ENCODE measurements around the gene IL22RA2. TPM values are rescaled to one million over a fixed set of nuclear protein-coding genes. Genes with fewer than 3 reads are reported as not detected.

The IL22RA2 gene
- total RNA-seq, 1 experiment from 2014 or later, result not detected

DNA sequence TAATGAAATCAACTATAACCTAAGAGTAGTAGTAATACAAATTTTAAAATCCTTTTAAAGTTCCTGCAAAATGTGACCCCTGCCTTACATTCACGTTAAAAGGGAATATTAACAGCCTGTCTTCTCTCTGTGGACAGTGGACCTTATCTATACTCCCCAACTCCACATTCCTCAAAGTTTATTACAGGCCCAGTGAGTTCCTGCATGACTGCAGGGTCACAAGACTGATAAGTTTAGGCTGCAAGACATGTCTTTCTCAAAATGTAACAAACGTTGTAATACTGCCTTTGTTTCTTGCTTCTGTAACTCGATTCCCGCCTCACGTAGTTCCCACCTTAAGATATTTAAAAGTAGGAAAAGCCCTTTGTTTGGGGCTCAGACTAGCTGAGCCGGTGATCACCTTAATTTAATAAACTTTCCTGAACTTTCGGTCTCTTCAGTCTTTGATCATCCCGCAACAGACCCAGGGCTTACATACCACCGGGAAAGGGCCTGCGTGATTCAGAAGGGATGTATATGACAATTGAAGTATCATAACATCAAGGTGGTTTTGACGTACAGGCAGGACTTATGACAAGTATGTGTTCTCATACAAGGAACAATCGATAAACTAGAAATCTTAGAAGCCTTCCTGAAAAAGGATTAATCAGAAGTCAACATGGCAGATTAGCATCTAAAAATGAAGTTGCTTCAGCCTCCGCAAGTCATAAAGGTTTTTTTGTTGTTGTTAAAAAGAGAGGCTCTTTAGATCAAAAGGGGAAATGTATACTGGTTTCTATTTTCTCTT, 3.0 kb downstream of the IL22RA2 start:
- Histone ChIP-seq H3K27me3 (replicated peaks) (no peaks in the 10 kb centered on the region; the same call in 1 of the 2 replicates), H3K4me3 (no peak overlapping the region), H3K27ac (no peak overlapping the region), H3K36me3 (no peaks in the 10 kb centered on the region), H3K4me1 (replicated peaks) (no peaks in the 10 kb centered on the region), H3K9me3 (replicated peaks) (no peaks in the 10 kb centered on the region)
- DNase-seq (ENCODE audit: low read depth in 1 of 2, low spot score in 2 of 2), result no peak

DNA sequence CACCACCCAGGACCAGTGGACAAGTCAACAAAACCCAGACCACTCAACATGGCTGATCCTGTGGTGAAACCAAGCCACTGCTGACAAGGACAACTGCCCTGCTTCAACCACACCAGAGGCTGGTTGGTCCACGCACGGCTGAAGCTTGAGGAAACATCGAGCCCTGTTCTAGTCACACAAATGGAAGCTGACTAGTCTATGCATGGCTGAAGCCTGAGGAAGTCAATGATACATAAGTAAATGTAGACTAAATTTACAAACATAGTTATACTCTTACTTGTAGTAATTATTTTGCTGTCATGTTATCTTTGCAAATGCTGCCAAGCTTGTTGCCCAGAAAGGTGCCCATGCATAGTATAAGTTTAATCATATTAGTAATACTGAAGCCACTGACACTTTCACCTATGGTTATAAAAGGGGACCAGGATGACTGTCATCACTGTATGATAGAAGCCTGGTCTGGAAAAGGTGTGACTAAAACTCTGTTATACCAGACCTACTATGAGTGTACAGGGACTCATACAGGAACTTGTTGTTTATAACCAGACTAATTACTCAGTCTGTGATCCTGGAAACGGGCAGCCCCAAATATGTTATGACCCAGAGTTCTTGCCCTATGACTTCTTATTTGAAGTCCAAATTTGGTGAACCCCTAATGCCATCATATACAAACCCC, 5.6 kb downstream of the IL22RA2 start:
- H3K4me1 ChIP-seq (replicated peaks), result no peaks in the 10 kb centered on the region
- no peak for DNase-seq (ENCODE audit: low read depth in 1 of 2, low spot score in 2 of 2)
- no peaks in the 10 kb centered on the region for H3K36me3 ChIP-seq
- H3K27me3 ChIP-seq (replicated peaks), result no peaks in the 10 kb centered on the region; the same call in 1 of the 2 replicates
- no peak overlapping the region for H3K4me3 ChIP-seq
- no peak overlapping the region for H3K27ac ChIP-seq
- no peaks in the 10 kb centered on the region for H3K9me3 ChIP-seq (replicated peaks)

DNA sequence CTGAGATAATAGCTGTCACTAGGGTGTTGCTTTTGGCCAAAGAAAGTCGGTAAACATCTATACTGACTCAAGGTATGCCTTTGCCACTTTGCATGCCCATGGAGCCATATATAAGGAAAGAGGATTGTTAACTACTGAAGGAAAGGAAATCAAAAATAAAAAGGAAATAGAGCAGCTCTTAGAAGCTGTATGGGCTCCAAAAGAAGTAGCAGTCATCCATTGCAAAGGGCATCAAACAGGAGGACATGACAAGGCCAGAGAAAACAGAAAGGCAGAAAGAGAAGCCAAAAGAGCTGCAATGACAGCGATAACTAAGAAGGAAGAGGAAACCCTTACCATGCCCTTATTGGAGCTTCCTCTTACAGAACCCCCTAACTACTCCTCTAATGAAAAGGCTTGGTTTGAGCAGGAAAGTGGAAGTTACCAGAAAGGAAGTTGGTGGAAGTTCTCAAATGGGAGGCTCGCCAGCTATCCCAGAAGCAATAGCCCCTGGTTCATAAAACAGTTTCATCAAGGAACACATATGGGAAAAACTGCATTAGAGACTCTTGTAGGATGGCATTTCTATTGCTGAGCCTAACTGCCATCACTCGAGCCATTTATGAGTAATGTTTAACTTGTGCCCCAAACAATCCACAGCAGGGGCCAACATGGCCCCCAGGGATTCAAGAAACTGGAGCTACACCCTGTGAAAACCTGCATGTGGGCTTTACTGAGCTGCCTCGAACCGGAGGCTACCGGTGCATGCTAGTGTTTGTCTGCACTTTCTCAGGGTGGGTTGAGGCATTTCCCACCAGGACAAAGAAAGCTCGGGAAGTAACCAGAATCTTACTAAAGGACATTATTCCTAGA, 7.0 kb downstream of the IL22RA2 start:
- H3K36me3 ChIP-seq, result no peaks in the 10 kb centered on the region
- H3K4me3 ChIP-seq, result no peak overlapping the region
- H3K27ac ChIP-seq, result no peak overlapping the region
- DNase-seq (ENCODE audit: low read depth in 1 of 2, low spot score in 2 of 2), result no peak
- H3K4me1 ChIP-seq (replicated peaks), result no peaks in the 10 kb centered on the region
- H3K27me3 ChIP-seq (replicated peaks), result no peaks in the 10 kb centered on the region; the same call in 1 of the 2 replicates
- H3K9me3 ChIP-seq (replicated peaks), result no peaks in the 10 kb centered on the region

DNA sequence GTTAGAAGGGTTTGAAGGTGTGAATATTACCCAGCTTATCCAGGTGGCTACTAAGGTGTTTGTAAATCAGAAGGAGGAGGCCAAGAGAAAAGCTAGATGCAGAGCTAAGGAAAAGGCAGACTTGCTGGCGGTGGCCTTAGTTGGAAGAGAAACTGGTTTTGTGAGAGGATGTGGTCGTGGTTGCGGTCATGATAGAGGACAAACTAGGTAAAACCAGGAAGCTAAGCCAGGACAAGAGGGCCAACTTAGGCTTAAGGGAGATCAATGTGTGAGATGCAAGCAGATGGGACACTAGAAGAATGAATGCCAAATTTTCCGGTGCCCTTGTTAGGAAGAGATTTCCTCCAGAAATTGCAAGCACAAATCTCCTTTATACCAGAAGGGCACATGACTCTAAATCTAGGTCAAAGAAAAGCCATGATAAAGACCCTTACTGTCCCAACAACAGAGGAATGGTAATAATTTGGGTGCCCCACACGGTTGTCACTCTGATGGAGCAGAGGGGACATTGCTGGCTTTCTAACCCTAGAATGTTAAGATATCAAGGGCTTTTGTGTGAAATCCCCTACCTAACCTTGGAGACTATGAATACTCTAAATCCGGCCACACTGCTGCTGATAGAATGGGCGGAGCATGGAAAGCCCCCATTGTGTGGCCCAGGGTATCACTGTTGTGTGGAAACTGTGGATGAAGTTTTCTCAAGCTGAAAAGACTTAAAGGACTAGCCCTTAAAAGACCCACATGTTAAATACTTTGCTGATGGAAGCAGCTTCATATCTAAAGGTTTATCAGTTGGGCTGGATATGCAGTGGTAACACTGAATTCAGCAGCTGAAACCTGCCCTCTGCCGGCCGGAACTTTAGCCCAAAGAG, 7.8 kb downstream of the IL22RA2 start:
- Histone ChIP-seq H3K4me1 (replicated peaks) (no peaks in the 10 kb centered on the region; the same call in 1 of the 2 replicates), H3K27me3 (replicated peaks) (no peaks in the 10 kb centered on the region; the same call in 1 of the 2 replicates), H3K9me3 (replicated peaks) (no peaks in the 10 kb centered on the region), H3K4me3 (no peak overlapping the region), H3K27ac (no peak overlapping the region), H3K36me3 (no peaks in the 10 kb centered on the region)
- DNase-seq (ENCODE audit: low read depth in 1 of 2, low spot score in 2 of 2), result no peak

DNA sequence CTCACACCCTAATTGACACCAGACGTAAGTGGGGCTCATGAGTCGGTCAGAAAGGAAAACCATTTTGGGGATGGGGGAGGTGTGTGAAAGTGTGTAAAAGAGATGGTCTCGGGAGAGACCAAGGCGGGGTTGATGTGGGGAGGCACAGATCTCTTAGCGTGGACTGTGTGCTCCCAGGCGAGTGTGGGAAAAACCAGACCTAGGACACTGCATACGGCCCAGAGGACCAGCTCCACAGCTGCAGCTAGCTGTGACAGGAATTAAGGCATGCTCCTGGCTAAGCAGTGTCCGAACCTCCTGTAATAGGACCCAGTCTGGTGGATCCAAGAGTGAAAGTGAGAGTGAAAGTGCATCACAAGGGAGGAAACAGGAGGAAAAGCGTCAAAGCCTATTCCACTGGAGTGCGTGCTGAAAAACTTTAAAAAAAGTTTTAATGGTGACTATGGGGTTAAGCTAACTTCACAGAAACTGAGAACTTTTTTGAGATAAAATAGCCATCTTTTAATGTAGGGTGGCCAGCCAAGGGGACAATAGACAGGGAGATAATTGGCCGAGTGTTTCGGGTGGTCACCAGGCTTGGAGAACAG, 9.6 kb downstream of the IL22RA2 start:
- no peaks in the 10 kb centered on the region for H3K9me3 ChIP-seq (replicated peaks)
- no peak overlapping the region for H3K4me3 ChIP-seq
- H3K27ac ChIP-seq, result no peak overlapping the region
- no peak for DNase-seq (ENCODE audit: low read depth in 1 of 2, low spot score in 2 of 2)
- H3K27me3 ChIP-seq (replicated peaks), result no peaks in the 10 kb centered on the region
- no peaks in the 10 kb centered on the region; the same call in 1 of the 2 replicates for H3K4me1 ChIP-seq (replicated peaks)
- no peaks in the 10 kb centered on the region for H3K36me3 ChIP-seq

DNA sequence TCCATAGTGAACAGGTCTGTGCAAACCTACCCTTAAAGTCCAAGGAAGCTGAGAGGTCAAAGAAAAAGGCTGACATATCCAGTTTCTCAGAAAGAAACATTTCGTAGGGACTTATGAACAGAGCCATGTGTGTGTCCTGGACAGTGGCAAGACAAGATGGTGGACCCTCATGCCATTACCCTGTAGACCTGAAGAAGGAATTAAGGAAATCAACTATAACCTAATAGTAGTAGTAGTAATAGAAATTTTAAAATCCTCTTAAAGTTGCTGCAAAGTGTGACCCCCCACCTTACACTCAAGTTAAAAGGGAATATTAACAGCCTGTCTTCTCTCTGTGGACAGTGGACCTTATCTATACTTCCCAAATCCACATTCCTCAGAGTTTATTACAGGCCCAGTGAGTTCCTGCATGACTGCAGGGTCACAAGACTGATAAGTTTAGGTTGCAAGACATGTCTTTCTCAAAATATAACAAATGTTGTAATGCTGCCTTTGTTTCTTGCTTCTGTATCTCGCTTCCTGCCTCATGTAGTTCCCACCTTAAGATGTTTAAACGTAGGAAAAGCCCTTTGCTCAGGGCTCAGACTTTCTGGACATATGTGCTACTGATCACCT, 10.6 kb downstream of the IL22RA2 start:
- Histone ChIP-seq H3K9me3 (replicated peaks) (no peaks in the 10 kb centered on the region), H3K4me3 (no peak overlapping the region), H3K27ac (no peak overlapping the region), H3K27me3 (replicated peaks) (no peaks in the 10 kb centered on the region), H3K4me1 (replicated peaks) (no peaks in the 10 kb centered on the region; the same call in 1 of the 2 replicates), H3K36me3 (no peaks in the 10 kb centered on the region)
- DNase-seq (ENCODE audit: low read depth in 1 of 2, low spot score in 2 of 2), result no peak

DNA sequence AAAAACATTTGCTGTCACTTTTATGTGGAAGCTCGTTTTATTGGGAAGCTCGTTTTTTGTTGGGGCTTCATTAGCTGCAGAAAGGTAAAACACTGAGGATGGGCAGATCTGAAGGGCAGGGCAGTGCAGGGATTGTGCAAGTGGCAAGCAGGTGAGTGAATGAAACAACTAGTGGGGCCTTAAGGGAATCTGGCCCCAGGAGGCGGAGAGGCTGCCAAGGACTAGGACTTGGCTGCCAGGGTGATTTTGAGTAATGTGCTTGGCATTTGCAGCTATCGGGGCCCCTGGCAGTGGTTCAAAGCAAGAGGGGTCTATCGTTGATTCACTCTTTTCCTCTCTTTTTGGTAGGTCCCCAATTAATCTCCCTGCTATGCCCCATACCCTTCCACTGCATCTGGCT, 11.5 kb downstream of the IL22RA2 start:
- no peaks in the 10 kb centered on the region for H3K27me3 ChIP-seq (replicated peaks)
- no peak for DNase-seq (ENCODE audit: low read depth in 1 of 2, low spot score in 2 of 2)
- H3K9me3 ChIP-seq (replicated peaks), result no peaks in the 10 kb centered on the region
- H3K36me3 ChIP-seq, result no peaks in the 10 kb centered on the region
- no peak overlapping the region for H3K4me3 ChIP-seq
- no peak overlapping the region for H3K27ac ChIP-seq
- no peaks in the 10 kb centered on the region; the same call in 1 of the 2 replicates for H3K4me1 ChIP-seq (replicated peaks)

DNA sequence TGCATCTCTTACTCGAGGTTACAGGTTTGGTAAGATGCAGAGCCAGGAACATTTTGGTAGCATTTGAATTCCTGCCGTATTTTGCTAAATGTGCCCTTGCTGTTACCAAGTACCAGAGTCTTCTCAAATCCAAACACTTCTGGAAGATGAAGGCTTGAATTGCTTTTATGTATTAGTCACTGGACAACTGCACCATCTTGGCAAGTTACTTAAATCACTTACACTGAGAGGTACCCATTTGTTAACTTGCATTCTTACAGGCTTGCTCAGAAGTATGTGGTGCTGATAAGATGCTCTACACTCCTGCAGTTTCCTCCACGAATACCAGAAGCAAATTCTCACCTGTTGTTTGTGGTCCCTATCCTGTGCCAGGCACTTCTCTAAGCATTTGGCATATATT, 12.7 kb downstream of the IL22RA2 start:
- Histone ChIP-seq H3K4me3 (no peak overlapping the region), H3K4me1 (replicated peaks) (no peaks in the 10 kb centered on the region; the same call in 1 of the 2 replicates), H3K36me3 (no peaks in the 10 kb centered on the region), H3K9me3 (replicated peaks) (no peaks in the 10 kb centered on the region), H3K27ac (no peak overlapping the region), H3K27me3 (replicated peaks) (no peaks in the 10 kb centered on the region)
- no peak for DNase-seq (ENCODE audit: low read depth in 1 of 2, low spot score in 2 of 2)

DNA sequence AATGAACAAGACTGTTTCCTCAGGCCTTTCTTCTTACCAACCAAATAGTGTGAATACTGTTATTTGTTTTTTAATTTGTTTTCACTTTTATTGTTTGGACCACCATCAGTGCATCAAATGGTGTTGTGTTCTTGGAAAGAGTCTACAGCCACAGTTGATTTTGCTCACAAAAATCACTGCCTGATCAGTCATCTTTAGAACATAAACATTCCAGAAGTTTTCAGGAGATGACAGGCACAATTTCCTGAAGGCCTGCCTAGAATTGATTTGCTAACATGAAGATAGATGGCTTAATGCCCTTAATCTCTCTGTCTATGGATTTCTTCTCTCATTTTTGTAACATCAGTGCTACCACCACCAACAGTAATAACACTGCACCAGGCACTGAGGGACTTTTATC, 13.5 kb downstream of the IL22RA2 start:
- Histone ChIP-seq H3K27me3 (replicated peaks) (no peaks in the 10 kb centered on the region), H3K4me1 (replicated peaks) (no peaks in the 10 kb centered on the region; the same call in 1 of the 2 replicates), H3K4me3 (no peak overlapping the region), H3K9me3 (replicated peaks) (no peaks in the 10 kb centered on the region), H3K36me3 (no peaks in the 10 kb centered on the region), H3K27ac (no peak overlapping the region)
- no peak for DNase-seq (ENCODE audit: low read depth in 1 of 2, low spot score in 2 of 2)

DNA sequence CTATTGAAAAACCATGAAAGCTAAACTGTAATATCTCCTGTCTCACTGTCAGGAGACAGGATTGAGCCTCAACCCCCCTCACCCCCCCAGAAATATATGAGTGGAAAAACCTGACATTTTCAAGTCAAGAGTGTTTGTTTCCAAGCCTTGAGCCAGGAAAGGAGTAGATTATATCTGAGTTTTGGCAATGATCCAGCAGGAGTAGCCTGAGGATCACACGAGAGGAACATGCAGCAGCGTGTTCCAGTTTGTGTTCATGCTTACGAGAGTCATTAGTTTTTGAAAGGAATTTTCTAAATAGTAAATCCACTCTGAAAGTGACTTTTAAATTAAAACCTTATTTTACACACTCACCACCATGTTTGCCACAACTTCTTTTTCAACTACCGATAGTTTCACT, 15.8 kb downstream of the IL22RA2 start:
- Histone ChIP-seq H3K4me1 (replicated peaks) (no peaks in the 10 kb centered on the region; the same call in 1 of the 2 replicates), H3K4me3 (no peak overlapping the region), H3K36me3 (no peaks in the 10 kb centered on the region), H3K9me3 (replicated peaks) (no peaks in the 10 kb centered on the region), H3K27me3 (replicated peaks) (no peaks in the 10 kb centered on the region), H3K27ac (no peak overlapping the region)
- no peak for DNase-seq (ENCODE audit: low read depth in 1 of 2, low spot score in 2 of 2)

DNA sequence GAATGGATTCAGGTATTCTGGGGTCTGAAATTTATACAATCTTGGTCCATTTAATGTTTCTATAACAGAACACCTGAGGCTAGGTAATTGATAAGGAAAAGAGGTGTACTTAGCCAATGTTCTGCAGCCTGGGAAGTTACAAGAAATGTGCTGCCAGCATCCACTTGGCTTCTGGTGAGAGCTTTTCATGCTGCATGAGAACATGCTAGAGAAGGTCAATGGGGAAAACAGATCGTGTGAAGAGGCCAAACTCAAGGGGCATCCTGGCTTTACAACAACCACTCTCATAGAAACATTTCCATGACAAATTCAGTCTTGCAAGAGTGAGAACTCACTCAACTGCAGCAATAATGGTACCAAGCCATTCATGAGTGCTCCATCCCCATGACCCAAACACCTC, 16.8 kb downstream of the IL22RA2 start:
- H3K27me3 ChIP-seq (replicated peaks), result no peaks in the 10 kb centered on the region
- no peaks in the 10 kb centered on the region; the same call in 1 of the 2 replicates for H3K4me1 ChIP-seq (replicated peaks)
- no peak overlapping the region for H3K4me3 ChIP-seq
- H3K36me3 ChIP-seq, result no peaks in the 10 kb centered on the region
- H3K9me3 ChIP-seq (replicated peaks), result no peaks in the 10 kb centered on the region
- H3K27ac ChIP-seq, result no peak overlapping the region
- no peak for DNase-seq (ENCODE audit: low read depth in 1 of 2, low spot score in 2 of 2)

DNA sequence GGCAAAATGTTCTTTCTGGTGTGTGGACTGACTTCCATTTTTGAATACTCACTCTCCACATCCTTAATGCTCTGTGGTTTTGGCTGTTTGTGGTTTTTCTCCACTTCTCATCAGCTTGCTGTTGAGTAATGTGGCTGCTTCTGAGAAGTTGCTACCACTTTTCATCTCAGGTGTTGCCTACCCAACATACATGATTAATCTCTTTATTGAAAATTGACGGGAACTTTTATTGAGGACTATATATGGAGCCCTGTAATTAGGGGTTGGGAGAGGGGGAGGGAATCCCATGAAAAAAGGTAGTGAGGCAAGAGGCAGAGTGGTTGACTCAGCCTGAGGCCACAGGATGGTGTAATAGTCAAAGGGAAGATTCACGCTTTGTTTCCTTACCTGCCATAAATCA, 17.6 kb downstream of the IL22RA2 start:
- no peak for DNase-seq (ENCODE audit: low read depth in 1 of 2, low spot score in 2 of 2)
- no peaks in the 10 kb centered on the region for H3K9me3 ChIP-seq (replicated peaks)
- no peaks in the 10 kb centered on the region for H3K27me3 ChIP-seq (replicated peaks)
- no peak overlapping the region for H3K27ac ChIP-seq
- H3K36me3 ChIP-seq, result no peaks in the 10 kb centered on the region
- H3K4me3 ChIP-seq, result no peak overlapping the region
- no peaks in the 10 kb centered on the region; the same call in 1 of the 2 replicates for H3K4me1 ChIP-seq (replicated peaks)

All from SJSA1 (cell line).